Measurements from ENCODE around the gene TLK1. TPM values are rescaled to one million over a fixed set of nuclear protein-coding genes. Genes with fewer than 3 reads are reported as not detected.

The TLK1 gene
- total and polyA plus RNA-seq, 4 donors, result 7.7 to 19.6 (median 15.6) TPM

GRCh38 chr2:171205551-171205950 is 44.9 kb upstream of the TLK1 start:
- Histone ChIP-seq H3K9ac (ENCODE audit: low read depth in 1 of 2, low read length in 2 of 2) (no peak overlapping the region), H3K27ac (ENCODE audit: low read depth in 1 of 2, low read length in 2 of 2) (no peak overlapping the region), H3K36me3 (ENCODE audit: control insufficient read depth in 4 of 4, insufficient read depth in 3 of 4, low read depth in 1 of 4, low read length in 3 of 4) (no peaks in the 10 kb centered on the region), H3K4me3 (ENCODE audit: low read depth in 1 of 3, low read length in 3 of 3) (no peak overlapping the region), H3K4me1 (ENCODE audit: control insufficient read depth in 4 of 4, insufficient read depth in 4 of 4, low read length in 3 of 4) (no peaks in the 10 kb centered on the region), H3K9me3 (ENCODE audit: control insufficient read depth in 4 of 4, low read length in 3 of 4) (no peaks in the 10 kb centered on the region), H3K27me3 (ENCODE audit: control insufficient read depth in 4 of 4, insufficient read depth in 4 of 4, low read length in 3 of 4) (no peaks in the 10 kb centered on the region)
- TF ChIP-seq SP1 (IDR thresholded peaks at IDR 0.05), result no peak
- no peak for TF ChIP-seq NR2F2 (IDR thresholded peaks at IDR 0.05)
- TF ChIP-seq GABPA (IDR thresholded peaks at IDR 0.05 in 1 of 2, conservative IDR thresholded peaks at IDR 0.05 in 1 of 2), result no peak
- 99% methylated on average over 2 of the region's 2 CpGs for WGBS
- DNase-seq (ENCODE audit: low spot score), result no peak

- H3K9ac ChIP-seq (ENCODE audit: low read depth in 1 of 2, low read length in 2 of 2), result no peak overlapping the region
- 85% methylated on average over 4 of the region's 4 CpGs for WGBS
- no peaks in the 10 kb centered on the region for H3K4me1 ChIP-seq (ENCODE audit: control insufficient read depth in 4 of 4, insufficient read depth in 4 of 4, low read length in 3 of 4)
- no peaks in the 10 kb centered on the region for H3K27me3 ChIP-seq (ENCODE audit: control insufficient read depth in 4 of 4, insufficient read depth in 4 of 4, low read length in 3 of 4)
- no peak overlapping the region for H3K27ac ChIP-seq (ENCODE audit: low read depth in 1 of 2, low read length in 2 of 2)
- TF ChIP-seq FOXA2 (IDR thresholded peaks at IDR 0.05), result no peak
- no peak for TF ChIP-seq HNF4G (IDR thresholded peaks at IDR 0.05)
- TF ChIP-seq RXRA (IDR thresholded peaks at IDR 0.05), result no peak
- TF ChIP-seq GABPA (IDR thresholded peaks at IDR 0.05 in 1 of 2, conservative IDR thresholded peaks at IDR 0.05 in 1 of 2), result no peak
- no peak for TF ChIP-seq EGR1 (IDR thresholded peaks at IDR 0.05; ENCODE audit: low read depth in 2 of 2)
- TF ChIP-seq ZBTB33 (IDR thresholded peaks at IDR 0.05), result no peak
- TF ChIP-seq SP1 (IDR thresholded peaks at IDR 0.05), result no peak
- H3K9me3 ChIP-seq (ENCODE audit: control insufficient read depth in 4 of 4, low read length in 3 of 4), result no peaks in the 10 kb centered on the region
- H3K4me3 ChIP-seq (ENCODE audit: low read depth in 1 of 3, low read length in 3 of 3), result no peak overlapping the region
- no peak for DNase-seq (ENCODE audit: low spot score)
- no peaks in the 10 kb centered on the region for H3K36me3 ChIP-seq (ENCODE audit: control insufficient read depth in 4 of 4, insufficient read depth in 3 of 4, low read depth in 1 of 4, low read length in 3 of 4)
Observed at GRCh38 chr2:171201767-171202166, 41.1 kb upstream of the TLK1 start.

- Histone ChIP-seq H3K9me3 (ENCODE audit: control insufficient read depth in 4 of 4, low read length in 3 of 4) (no peaks in the 10 kb centered on the region), H3K4me3 (ENCODE audit: low read depth in 1 of 3, low read length in 3 of 3) (no peak overlapping the region), H3K4me1 (ENCODE audit: control insufficient read depth in 4 of 4, insufficient read depth in 4 of 4, low read length in 3 of 4) (no peaks in the 10 kb centered on the region), H3K27me3 (ENCODE audit: control insufficient read depth in 4 of 4, insufficient read depth in 4 of 4, low read length in 3 of 4) (no peaks in the 10 kb centered on the region), H3K27ac (ENCODE audit: low read depth in 1 of 2, low read length in 2 of 2) (no peak overlapping the region), H3K9ac (ENCODE audit: low read depth in 1 of 2, low read length in 2 of 2) (no peak overlapping the region), H3K36me3 (ENCODE audit: control insufficient read depth in 4 of 4, insufficient read depth in 3 of 4, low read depth in 1 of 4, low read length in 3 of 4) (no peaks in the 10 kb centered on the region)
- DNase-seq (ENCODE audit: low spot score), result no peak
- 82% methylated on average over 1 of the region's 1 CpG for WGBS
- no peak for TF ChIP-seq YY1 (IDR thresholded peaks at IDR 0.05)
- no peak for TF ChIP-seq RXRA (IDR thresholded peaks at IDR 0.05)
- no peak for TF ChIP-seq HNF4G (IDR thresholded peaks at IDR 0.05)
- TF ChIP-seq JUND (IDR thresholded peaks at IDR 0.05), result no peak
- TF ChIP-seq NR2F2 (IDR thresholded peaks at IDR 0.05), result no peak
- no peak for TF ChIP-seq EGR1 (IDR thresholded peaks at IDR 0.05; ENCODE audit: low read depth in 2 of 2)
- no peak for TF ChIP-seq HNF4A (conservative IDR thresholded peaks at IDR 0.05)
Observed at GRCh38 chr2:171201271-171201670, 40.6 kb upstream of the TLK1 start.

- Histone ChIP-seq H3K4me3 (ENCODE audit: low read depth in 1 of 3, low read length in 3 of 3) (no peak overlapping the region), H3K27me3 (ENCODE audit: control insufficient read depth in 4 of 4, insufficient read depth in 4 of 4, low read length in 3 of 4) (no peaks in the 10 kb centered on the region), H3K4me1 (ENCODE audit: control insufficient read depth in 4 of 4, insufficient read depth in 4 of 4, low read length in 3 of 4) (no peaks in the 10 kb centered on the region), H3K36me3 (ENCODE audit: control insufficient read depth in 4 of 4, insufficient read depth in 3 of 4, low read depth in 1 of 4, low read length in 3 of 4) (no peaks in the 10 kb centered on the region), H3K27ac (ENCODE audit: low read depth in 1 of 2, low read length in 2 of 2) (no peak overlapping the region), H3K9me3 (ENCODE audit: control insufficient read depth in 4 of 4, low read length in 3 of 4) (no peaks in the 10 kb centered on the region), H3K9ac (ENCODE audit: low read depth in 1 of 2, low read length in 2 of 2) (no peak overlapping the region)
- 99% methylated on average over 1 of the region's 1 CpG for WGBS
- DNase-seq (ENCODE audit: low spot score), result no peak
- TF ChIP-seq HNF4A (conservative IDR thresholded peaks at IDR 0.05), result no peak
- TF ChIP-seq ZBTB33 (IDR thresholded peaks at IDR 0.05), result no peak
- no peak for TF ChIP-seq TAF1 (conservative IDR thresholded peaks at IDR 0.05)
- no peak for TF ChIP-seq GABPA (IDR thresholded peaks at IDR 0.05 in 1 of 2, conservative IDR thresholded peaks at IDR 0.05 in 1 of 2)
- TF ChIP-seq RXRA (IDR thresholded peaks at IDR 0.05), result no peak
- TF ChIP-seq JUND (IDR thresholded peaks at IDR 0.05), result no peak
- no peak for TF ChIP-seq MAX (IDR thresholded peaks at IDR 0.05)
- TF ChIP-seq SP1 (IDR thresholded peaks at IDR 0.05), result no peak
- no peak for TF ChIP-seq FOXA1 (IDR thresholded peaks at IDR 0.05)
- TF ChIP-seq REST (IDR thresholded peaks at IDR 0.05), result no peak
- TF ChIP-seq YY1 (IDR thresholded peaks at IDR 0.05), result no peak
- TF ChIP-seq HNF4G (IDR thresholded peaks at IDR 0.05), result no peak
- TF ChIP-seq RAD21 (IDR thresholded peaks at IDR 0.05), result no peak
- TF ChIP-seq FOXA2 (IDR thresholded peaks at IDR 0.05), result no peak
Observed at GRCh38 chr2:171200469-171200868, 39.8 kb upstream of the TLK1 start.
